Ovary (tissue), 3 donors: ENCODE measurements around the gene LARP7.

Source experiments
- EP300 ChIP-seq: sonication (generic); formaldehyde crosslinking; IDR thresholded peaks from one replicate; pipeline ENCODE4 v1.6.1; 2017; ENCODE audit warnings: antibody characterized with exemption
- POLR2A ChIP-seq: fragments of 450-650 bp; IDR thresholded peaks from one replicate; pipeline ENCODE4 v1.6.1; 2017; ENCODE audit warnings: antibody characterized with exemption, mild to moderate bottlenecking, moderate library complexity
- TF ChIP-seq, protein P1 (sequence below), 3 donors: fragments of 450-650 bp in 2 of 3; fragments of 200-600 bp in 1 of 3; IDR thresholded peaks; one replicate each; pipeline versions ENCODE4 v1.5.1 to v1.8.0; 2016 to 2022; ENCODE audit warnings: antibody characterized with exemption in 3 of 3, mild to moderate bottlenecking in 1 of 3
- donor health status: DM: no; HTN: no; CAD: no.

- TF ChIP-seq, protein P1, sequence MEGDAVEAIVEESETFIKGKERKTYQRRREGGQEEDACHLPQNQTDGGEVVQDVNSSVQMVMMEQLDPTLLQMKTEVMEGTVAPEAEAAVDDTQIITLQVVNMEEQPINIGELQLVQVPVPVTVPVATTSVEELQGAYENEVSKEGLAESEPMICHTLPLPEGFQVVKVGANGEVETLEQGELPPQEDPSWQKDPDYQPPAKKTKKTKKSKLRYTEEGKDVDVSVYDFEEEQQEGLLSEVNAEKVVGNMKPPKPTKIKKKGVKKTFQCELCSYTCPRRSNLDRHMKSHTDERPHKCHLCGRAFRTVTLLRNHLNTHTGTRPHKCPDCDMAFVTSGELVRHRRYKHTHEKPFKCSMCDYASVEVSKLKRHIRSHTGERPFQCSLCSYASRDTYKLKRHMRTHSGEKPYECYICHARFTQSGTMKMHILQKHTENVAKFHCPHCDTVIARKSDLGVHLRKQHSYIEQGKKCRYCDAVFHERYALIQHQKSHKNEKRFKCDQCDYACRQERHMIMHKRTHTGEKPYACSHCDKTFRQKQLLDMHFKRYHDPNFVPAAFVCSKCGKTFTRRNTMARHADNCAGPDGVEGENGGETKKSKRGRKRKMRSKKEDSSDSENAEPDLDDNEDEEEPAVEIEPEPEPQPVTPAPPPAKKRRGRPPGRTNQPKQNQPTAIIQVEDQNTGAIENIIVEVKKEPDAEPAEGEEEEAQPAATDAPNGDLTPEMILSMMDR (IDR thresholded peaks at IDR 0.05), result no peak
- TF ChIP-seq POLR2A, result no peak
- no peak for TF ChIP-seq EP300
Observed at GRCh38 chr4:112673686-112674085, 36.7 kb downstream of the LARP7 start.
